Stimulated activated CD4-positive, alpha-beta T cell treated with anti-CD3 and anti-CD28 coated beads, Interleukin-2, amount 100 ng/mL, for 4 hours (primary cell): ENCODE measurements around the gene PLCB1.
"Not testable (repeated sequence)": the region's sequence is repeated elsewhere in the genome, so short reads cannot be mapped to it uniquely, and the experiment has no call there.

Experiments
- DNase-seq: peaks from one replicate; pipeline ENCODE4 v3.0.0-alpha.2; 2020; ENCODE audit warnings: low read depth

PLCB1 gene

GRCh38 chr20:8788275-8788674 is 656.2 kb downstream of the PLCB1 start:
- no peak for DNase-seq

DNA sequence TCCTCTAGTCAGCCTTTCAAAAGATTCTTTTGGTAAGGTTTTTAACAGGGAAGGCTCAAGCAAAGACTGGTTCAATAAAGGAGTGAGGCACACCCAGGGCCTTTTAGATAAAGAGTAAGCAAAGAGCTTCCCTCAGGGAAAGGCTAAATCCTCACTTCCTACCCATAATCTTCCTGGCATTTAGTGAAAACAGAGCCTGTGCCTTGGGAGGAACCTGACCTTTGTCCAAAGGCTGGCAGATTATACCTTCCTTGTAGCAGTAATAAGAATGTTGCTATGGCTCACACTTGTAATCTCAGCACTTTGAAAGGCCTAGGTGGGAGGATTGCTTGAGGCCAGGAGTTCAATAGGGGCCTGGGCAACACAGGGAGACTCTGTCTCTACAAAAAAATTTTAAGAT is 656.8 kb downstream of the PLCB1 start:
- no peak for DNase-seq

DNA sequence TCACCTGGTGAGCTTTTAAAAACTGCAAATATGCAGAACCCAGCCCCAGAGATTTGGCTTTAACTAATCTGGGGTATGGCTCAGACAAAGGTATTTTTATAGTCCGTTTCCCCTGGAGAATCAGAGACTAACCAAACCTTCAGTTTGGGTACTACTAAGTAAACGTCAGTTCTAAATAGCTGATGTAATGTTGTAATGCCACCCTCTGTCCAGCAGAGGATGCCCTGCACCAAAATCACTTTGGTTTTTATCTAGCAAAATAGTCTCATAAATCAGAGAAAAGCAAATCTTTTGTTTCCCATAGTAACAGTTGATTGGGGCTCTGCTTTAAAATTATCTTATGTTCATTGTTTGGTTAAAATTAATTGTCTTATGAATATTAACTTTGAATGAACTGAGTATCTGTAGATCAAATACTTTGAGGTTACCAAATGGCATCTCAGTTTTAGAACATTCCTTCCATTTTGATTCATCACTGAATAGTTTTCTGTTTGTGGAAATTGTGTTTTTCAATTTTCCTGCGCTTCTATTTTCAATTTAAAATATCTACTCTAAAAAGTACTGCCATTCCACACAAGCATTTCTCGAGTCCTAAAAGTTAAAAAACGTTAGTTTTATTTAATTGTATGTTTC is 658.5 kb downstream of the PLCB1 start:
- DNase-seq = no peak

GRCh38 chr20:8795404-8795803 is 663.3 kb downstream of the PLCB1 start:
- DNase-seq = no peak

GRCh38 chr20:8796088-8796660 is 664.1 kb downstream of the PLCB1 start:
- DNase-seq = no peak

GRCh38 chr20:8798505-8798904 is 666.4 kb downstream of the PLCB1 start:
- DNase-seq = no peak

DNA sequence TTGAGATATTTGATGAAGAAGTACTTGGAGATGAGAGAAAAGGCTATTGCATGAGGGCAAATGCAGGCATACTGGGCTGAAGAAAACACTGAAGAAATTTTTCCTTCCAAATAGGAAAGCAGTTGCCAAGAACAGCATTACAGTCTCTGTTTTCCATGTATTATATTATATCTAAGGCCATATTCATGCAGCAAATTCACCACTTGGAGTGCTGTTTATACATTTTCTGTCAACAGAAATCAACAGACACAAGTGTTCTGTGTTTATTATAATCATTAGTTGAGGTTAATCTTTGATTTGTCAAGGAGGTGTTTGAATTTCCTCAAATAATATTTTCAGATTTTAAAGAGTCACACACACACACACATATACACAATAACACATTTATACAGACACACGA is 668.0 kb downstream of the PLCB1 start:
- no peak for DNase-seq

DNA sequence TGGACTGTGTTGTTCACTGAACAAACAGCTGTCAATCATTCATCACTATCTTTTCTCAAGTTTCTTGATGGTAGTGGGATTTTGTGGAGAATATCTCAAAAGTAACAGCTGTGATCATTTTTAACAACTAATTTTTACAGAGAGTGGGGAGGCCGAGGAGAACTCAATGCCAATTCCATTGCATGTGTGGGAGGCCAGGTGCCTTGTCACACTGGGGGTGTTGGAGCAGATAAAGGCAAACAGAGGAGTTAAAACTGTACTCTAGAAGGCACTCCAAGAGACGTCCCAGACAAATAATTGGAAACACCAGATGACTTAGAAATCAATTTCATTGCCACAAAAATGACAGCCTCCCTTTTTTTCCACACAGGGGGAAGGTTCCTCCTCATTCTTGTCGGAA is 669.6 kb downstream of the PLCB1 start:
- DNase-seq = no peak

GRCh38 chr20:8803065-8803464 is 671.0 kb downstream of the PLCB1 start:
- DNase-seq = no peak

- DNase-seq = no peak
Observed at GRCh38 chr20:8803941-8804340, 671.9 kb downstream of the PLCB1 start.

DNA sequence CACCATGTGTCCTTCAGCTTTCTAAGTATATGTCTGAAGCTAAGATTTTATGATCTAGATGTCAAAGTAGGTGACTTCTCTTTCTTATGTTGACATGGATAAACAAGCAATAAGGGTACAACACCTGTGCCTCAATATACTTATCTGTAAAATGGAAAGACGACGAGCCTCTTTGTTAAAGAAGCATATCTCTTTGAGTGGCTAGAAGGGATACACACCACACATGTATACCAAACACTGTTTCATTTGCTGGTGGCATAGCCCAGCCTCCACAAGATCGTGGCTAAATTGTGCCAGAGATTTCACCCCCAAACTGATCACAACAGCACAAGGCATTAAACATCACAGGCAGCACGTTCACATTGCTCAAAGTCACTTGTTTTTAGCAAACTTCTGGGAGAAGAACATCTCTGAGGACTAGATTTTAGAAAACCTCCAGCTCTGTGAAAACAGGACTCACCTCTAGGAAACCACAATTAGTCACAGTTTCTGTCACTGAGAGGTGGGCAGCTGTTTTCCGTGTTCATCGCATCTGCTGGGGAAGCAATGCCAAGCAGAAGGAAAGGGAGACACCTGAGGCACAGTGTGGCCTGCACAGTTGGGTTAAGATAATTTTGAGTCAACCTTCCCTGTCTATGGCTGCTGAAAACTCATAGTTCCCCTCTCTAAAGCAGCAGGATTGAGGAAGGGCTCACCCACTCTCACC is 673.8 kb downstream of the PLCB1 start:
- no peak for DNase-seq

DNA sequence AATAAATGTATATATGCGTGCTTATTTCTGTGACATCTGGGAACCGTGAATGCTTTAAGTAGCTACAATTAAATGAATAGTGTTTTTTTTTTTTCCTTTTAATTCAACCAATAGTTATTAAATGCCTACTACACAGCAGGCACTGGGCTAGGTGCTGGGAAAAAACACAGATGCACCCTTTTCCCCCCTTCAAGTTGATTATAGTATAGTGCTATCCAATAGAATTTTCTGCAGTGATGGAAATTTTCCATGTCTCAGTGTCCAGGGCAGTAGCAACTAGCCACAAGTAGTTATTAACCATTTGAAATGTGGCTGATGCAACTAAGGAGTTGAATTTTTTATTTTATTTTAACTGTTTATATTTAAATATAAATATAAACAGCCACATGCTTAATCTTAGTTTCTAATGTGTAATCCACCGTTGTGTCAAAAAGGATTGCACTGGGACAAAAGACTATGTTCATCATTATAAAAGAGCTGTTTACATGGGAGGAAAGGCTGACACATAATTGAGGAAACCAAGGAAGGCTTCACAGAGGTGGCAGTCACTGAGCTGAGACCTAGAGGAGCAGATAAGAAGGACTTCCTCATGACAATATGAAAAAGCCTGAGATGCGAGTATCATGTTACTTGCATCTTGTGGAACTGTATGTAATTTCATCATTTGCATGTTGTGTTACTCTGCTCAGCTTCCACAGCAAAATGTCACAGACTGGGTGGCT is 675.6 kb downstream of the PLCB1 start:
- no peak for DNase-seq

DNA sequence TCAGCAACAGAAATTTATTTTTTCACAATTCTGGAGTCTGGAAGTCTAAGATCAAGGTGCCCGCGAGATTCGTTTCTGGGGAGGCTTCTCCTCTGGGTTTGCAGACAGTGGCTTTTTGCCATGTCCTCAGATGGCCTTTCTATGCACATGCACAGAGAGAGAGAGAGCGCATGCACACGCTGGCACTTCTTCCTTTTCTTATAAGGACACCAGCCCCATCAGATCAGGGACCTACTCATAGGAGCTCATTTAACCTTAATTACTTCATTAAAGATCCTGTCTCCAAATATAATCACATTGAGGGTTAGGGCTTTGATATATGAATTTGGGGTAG is 676.1 kb downstream of the PLCB1 start:
- no peak for DNase-seq

DNA sequence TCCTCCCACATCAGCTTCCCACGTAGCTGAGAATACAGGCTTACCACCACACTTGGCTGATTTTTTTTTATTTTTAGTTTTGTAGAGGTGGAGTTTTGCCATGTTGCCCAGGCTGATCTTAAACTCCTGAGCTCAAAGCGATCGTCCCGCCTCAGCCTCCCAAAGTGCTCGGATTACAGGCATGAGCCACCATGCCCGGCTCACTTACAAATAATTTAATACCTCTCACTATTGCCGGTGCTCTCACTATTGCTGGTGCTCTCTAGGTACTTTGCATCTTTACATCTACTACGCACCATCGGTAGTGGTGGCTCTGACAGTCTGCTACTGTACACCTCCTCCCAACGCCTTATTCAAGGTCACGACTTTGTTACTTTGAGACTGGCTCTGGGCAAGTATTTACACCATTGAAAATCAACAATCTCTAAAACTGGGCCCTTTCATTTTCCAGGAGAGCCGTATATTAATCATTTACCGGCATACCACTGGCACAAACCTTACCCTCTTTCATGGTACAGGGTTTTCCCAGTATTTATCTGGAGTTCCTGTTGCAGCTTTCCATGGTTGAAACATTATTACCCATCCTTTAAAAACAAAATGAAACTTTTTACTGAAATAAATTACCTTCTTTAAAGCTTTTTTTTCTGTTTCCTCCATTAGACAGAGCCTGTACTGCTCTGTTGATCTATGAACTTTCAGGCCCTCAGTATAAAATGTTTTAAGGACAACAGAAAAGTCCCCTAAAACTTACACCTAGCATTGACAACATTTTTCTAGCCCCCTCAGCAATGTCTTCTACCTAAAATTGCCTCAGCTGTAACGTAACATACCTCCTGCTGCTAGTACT is 677.3 kb downstream of the PLCB1 start:
- no peak for DNase-seq

DNA sequence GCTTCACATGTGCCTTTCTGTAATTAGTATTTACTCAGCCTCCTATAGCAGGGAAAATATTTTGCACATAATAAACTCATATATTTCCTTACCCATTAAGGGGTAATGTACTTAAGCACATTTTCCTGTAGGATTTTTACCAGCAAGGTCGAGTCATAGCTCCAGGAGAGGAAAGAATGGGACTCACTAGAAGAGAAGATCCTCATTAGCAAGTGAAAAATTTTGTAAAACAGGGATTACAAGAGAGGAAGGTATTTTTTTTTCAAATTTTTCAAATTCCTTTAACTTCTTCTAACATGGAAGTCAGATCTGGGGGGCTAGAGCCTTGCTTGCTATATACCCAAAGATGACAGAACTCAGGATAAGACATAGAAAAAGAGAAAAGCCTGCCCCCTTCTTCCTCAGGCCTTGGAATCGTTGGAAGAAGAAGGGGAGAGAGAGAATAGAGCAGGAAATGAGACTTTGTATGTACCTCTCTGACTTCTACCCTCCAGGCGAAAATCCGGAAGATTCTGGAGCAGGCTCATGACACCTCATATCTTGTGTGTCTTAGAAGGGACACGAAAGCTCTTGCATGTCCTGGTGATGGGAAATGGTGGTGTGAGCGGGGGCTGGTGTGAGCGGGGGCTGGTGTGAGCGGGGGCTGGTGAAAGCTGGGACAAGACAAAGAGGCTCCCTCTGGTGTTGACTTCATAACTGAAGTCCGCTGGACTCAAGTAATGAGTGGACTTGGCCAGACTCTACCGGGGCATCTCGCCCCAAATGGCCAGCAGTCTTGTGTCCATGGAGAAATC is 679.9 kb downstream of the PLCB1 start:
- no peak for DNase-seq

- DNase-seq = no peak
Observed at GRCh38 chr20:8812817-8813216, 680.8 kb downstream of the PLCB1 start.

DNA sequence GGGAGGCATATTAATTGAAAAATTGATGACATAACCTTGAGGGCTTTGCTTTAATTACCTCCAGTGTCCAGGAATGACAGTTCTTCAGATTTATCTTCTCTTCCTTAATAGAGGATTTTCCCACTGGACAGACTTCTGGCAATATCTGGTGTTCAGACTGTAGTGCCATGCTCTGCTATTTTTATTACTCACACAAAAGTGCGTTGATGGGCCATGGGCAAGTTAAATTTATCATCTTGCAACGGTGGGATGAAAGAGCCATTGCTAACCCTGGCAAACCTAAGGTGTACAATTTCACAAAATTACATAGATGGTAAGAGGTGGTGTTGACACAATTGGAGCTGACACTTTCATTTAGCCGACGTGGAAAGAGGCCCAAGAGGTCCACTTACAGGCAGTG is 683.1 kb downstream of the PLCB1 start:
- no peak for DNase-seq

GRCh38 chr20:8829256-8829655 is 697.2 kb downstream of the PLCB1 start:
- no peak for DNase-seq

- not testable (repeated sequence) for DNase-seq
Observed at GRCh38 chr20:8834294-8834693, 702.2 kb downstream of the PLCB1 start.

- DNase-seq = no peak
Observed at GRCh38 chr20:8834851-8835250, 702.8 kb downstream of the PLCB1 start.

- DNase-seq = no peak
Observed at GRCh38 chr20:8837396-8837795, 705.3 kb downstream of the PLCB1 start.
